ENCODE measurements around the gene AIM2.
A peak's percentile ranks its signal among the peaks of the same experiment; 100 is the strongest.

Gene AIM2, protein sequence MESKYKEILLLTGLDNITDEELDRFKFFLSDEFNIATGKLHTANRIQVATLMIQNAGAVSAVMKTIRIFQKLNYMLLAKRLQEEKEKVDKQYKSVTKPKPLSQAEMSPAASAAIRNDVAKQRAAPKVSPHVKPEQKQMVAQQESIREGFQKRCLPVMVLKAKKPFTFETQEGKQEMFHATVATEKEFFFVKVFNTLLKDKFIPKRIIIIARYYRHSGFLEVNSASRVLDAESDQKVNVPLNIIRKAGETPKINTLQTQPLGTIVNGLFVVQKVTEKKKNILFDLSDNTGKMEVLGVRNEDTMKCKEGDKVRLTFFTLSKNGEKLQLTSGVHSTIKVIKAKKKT

DNA sequence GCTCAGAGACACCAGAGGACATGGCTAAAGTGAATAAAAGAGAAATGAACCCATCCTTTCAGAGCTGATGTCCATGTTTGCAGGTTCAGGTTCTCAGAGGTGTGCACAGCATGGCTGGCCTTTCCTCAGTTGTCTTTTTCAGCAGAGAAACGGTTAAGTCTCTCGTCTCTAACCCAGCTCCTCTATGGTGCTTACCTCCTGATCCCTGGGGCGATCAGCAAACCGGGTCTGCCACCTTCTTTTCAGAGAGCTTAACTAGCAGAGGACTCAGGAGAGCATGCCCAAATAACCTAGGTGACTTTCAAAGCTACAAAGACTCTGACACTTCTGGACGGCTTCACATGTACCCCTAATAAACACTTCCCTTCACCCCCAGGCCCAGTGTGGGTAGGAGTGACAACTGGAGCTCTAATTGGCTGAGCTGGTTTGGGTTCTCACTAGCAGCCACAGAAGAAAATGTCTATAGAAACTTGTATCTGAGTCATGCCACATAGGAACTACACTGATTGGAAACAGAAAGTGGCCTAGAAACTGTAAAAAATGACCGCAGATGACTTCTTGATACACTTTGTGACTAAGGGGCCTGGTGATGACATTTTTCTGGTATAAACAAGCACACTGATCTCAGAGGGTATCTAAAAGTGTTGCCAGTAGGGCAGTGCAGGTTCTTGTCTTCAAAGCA is at the start of gene AIM2:
Gene AIM2, minus strand, starts transcription at position 329 of the 682 bp plus-strand sequence. CDS start 3,267 bp downstream, outside the sequence.
- DNase-seq (ENCODE audit: low read depth), result no peak

DNA sequence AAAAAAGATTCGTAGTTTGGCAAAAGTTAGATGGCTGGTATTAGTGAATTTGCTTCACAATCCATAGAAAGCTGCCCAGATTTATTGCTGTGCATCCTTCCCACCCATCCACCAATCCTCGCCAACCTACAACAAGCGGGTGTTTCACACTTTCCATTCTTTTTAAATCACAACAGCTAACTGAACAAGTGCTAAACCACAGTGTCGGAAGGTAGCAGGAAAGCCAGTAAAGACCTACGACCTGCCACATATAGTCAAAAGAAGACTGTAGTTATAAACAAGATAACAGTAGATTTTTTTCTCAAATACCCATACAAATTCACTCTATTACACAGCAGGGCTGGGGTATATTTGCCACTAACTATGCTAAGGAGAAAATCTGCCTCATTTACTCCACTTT is 47.0 kb upstream of the AIM2 start:
- no peak for DNase-seq (ENCODE audit: low read depth)

DNA sequence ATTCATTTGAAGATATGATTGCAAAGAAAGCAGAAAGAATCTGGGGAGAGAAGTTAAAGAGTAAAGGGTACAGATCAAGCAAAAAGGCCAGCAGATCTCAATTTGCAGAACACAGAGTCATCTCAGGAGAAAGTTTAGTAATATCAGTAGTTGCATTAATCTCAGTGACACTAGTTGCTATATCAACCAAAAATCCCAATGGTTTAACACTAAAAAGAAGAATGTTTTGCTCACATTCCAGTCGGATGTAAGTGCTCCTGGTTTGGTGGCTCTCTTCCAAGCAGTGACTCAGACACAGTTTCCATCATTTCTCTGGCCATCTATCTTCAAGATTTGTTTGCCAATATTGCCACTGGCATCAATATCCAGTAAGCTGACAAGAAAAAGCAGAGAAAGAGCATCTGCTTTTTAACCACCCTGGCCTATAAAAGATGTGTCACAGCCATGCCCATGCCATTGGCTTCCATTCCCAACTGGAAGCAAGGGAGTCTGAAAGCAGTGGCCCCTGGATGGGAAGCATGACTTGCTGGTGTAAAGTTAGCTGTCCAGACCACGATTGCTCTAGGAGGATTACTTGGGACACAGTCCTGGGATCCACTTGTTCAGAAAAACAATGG is 45.5 kb upstream of the AIM2 start:
- DNase-seq (ENCODE audit: low read depth), result peak; percentile 51

DNA sequence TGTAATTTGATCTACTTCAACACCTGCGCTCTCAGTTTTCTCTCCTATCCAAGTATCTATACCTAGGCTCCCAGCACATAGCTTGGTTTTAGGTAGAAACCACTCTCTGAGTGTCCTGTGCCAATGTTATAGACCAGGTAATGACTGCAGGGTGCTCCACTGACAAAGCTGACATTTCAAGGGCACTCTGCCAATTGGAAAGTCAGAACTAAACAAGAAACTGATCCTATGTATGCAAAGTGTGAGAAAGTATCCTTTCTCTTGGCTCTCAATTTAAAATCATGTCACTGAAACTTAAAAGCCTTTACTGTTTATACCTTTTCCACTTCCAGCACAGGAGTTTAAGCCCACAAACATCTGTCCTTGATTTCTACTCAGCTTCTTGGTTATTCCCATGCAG is 45.0 kb upstream of the AIM2 start:
- no peak for DNase-seq (ENCODE audit: low read depth)

DNA sequence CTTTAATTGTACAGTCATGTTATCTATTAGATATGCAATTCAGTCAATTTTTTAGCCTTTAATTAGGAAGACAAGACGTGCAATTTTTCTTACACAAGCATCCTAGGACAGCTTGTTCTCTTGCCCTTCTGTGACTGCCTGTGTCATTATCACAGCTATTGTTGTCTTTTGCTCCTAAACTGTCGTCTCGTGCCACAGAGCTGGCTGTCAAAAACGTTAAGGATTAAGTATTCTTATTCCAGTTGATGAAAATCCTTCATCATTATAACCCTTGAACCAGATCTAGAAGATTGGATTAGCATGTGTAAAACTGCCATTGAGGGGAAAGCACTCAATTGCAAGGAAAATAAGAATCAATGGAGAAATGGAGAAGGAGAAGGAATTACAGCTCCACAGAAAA is 43.8 kb upstream of the AIM2 start:
- no peak for DNase-seq (ENCODE audit: low read depth)

DNA sequence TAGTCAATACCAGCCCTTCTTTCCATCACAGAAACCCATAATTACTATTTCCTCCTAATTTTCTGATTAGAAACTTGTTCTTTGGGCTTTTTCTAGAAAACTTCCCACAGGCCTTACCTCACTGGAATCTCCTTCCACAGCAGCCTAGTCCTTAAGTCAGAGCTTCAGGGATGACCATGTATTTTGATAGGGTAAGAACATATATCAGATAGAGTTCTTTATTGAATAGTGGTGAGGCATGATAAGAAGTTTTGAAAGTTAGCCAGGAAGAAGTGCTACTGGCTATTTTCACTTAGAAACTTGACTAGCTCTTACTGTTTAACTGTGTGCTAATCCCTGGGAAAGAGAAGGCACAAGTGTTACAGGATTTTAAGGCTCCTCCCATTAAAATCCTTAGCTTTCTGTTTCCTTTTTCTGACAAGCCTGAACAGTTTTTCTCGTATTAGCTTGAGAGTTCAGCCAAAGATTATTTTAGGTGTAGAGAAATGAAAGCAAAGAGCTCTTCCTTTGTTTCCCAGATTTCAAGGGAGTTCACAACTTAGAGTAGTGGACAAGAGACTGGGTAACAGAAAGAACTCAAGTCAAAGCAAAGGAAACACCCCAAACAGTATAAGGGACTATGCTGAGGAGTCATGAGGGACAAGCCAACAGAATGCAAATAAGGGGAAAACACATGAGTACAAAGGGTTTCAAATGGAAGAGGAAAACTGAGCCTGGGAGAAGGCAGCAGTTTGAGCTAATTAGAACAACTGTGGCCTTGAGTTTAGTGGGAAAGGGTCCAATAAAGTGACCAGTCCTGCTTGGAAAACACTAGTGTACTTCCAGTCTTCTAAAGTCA is 37.2 kb upstream of the AIM2 start:
- DNase-seq (ENCODE audit: low read depth), result no peak

DNA sequence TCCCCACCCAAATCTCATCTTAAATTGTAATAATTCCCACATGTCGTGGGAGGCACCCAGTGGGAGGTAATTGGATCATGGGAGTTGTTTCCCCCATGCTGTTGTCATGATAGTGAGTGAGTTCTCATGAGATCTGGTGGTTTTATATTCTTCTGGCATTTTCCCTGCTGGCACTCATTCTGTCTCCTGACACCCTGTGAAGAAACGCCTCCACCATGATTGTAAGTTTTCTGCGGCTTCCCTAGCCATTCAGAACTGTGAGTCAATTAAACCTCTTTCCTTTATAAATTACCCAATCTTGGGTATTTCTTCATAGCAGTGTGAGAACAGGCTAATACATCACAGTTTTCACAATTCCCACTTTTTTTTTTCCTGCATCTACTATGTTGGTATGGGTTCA is 26.5 kb upstream of the AIM2 start:
- DNase-seq (ENCODE audit: low read depth), result peak; percentile 66

DNA sequence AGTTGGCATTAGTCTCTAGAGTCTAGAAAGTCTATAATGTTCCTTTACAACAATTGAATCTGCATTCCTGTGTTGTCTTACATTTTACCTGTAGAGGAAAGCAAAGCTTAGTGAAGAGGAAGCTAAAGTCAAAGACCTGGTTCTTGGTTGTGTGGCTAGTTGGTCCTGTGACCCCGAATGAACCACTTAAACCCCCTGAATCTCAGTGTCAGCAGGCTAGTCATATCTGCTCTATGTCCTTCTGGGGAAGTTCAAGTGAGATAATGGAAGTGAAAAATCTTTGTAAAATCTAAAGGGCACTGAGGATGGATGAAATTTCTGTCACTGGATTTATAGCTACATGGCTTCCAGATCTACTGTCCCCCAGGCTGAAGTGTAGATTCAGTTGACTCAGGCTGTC is 24.0 kb upstream of the AIM2 start:
- no peak for DNase-seq (ENCODE audit: low read depth)

DNA sequence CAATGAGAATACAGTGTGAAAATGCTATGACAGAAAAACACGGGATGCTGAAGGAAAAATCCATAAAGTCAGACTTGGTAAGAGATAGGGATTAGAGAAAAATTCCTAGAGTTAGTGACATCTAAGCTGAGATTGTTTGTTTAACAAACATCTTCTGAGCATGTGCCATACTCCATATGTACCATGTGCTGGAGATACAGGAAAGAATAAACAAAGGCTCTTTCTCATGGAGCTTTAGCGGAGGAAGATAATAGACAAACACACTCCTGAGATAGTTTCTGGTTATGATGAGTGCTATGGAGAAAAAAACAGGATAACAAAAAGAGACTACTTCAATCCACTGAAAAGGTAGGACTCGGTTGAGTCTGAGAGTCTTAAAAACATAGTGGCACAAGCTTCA is 22.0 kb upstream of the AIM2 start:
- DNase-seq (ENCODE audit: low read depth), result no peak

DNA sequence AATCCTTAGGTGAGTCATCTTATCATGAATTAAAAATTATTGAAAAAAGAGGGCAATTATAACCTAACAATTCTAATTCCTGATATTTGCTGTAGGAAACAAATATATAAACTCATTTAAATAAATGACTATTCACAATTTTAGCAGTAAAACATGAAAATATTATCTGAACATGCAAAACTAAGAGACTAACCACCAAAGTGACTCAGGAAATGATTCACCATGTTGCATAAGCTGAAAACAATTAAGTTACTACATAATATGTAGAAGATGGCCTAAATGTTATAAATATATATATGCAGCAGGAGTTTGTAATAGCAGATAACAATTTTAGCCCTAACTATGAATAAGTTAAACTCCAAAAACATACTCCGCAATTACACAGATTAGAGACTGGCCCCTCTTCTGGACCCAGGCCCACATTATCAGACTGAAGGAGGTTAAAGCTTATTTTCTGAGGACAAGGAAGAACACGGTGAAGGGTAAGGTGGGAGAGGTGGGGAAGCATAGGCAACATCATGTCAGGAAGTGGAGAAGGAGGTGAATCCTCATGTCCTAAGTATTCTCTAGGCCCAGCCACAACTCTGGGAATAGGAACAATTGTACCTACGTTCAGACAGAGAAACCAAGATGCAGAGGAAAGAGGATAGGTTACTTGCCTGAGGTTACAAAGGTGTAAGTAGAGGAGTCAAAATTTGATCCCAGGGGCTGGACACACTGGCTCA is 15.6 kb upstream of the AIM2 start:
- DNase-seq (ENCODE audit: low read depth), result peak; percentile 72

DNA sequence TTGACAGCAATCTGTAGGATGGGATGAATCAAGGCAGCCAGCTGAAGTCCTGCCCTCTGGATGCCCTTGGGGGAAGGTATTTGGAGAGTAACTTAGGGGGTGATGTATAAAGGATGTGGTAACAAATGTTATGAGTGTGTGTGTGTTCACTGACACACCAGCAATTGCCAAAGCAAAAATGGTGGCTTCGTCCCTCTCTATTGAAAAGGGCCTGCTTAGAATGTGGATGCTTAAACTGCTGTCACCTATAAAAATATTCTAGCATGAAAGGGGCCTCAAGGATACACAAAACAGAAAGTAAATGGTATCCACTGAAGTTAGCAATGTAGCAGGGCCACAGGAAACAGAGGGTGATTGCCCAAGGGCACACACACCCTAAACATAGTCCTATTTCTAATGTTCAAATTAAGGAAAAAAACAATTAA is 15.1 kb upstream of the AIM2 start:
- DNase-seq (ENCODE audit: low read depth), result no peak

DNA sequence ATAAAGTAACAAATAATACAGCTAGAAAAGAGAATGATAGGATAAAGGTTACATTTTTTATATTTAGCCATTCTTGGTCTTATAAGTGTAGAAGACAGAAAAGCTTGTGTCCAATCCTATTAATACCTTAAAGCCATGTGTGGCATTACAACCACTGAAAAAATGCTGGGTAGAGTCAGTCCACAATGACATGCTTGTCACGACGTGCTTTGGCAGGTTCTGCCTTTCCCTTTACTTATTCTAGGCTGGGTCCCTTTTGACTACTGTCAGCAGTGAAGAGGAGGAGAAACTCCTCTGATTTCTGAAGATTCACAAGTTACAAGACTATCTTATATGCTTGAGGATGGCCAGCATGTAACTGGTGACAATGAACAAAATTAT is 14.6 kb upstream of the AIM2 start:
- DNase-seq (ENCODE audit: low read depth), result no peak

DNA sequence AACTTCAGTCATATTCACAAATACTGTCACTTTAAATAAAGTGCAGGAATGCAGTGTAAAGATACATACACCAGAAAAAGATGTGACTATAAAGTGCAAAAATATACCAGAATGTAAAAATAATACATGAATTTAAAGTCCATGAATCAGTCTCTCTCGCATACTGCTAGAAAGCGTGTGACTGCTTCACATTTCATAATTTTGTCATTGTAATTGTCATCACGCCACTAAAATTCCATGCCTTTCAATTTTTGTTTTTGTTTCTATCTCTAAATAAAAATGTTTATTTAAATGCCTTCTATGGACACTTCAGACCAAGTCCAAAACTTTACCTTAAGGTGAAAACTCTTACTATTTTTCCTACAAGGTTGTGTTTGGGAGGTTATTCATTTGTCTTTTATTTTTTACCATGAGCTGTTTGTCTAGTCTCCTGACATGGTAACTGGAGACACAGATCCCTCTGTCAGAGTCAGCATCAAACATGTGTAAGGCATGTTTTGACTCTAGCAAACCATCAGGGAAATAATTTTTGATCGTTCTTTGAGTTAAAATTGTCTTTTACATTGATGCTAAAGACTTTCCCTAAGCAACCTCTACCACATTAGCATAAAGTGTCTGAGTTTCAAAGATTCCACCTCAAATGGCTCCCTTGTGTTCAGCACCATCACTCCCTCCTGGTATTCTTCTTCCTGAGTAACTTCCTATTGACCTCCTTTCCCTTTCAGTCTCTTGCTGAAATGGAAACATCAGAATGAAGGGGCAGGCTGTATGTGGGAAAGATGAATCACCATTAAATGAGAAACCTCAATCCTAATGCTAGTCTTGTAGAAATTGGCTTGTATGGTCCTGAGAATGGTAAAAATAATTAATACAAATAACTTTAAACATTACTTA is 14.0 kb upstream of the AIM2 start:
- no peak for DNase-seq (ENCODE audit: low read depth)

DNA sequence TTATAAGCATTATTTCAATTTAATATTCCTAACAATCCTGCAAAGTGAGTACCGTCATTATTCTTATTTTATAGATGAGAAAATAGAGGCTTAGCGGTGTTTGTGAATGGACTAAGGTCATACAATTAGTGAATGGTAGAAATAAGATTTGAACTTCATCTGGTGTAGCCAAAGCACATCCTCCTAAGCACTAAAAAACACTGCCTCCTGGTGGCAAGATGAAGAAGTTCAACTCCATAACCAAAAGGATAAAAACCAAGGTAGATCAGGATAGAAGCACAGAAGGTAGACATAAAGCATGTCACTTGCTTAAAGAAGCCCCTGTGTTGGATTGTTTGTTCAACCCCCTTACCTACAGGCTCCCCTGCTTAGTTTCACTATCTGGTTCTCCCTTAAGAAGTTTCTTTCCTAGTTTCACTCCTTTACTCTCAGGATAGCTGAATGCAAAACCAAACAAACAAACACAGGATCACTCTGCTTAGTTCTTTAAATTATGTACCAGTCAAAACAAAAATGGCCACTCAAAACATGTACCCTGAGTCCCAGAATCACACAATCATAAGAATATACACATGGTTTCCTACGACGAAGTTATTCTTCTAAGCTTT is 12.7 kb upstream of the AIM2 start:
- no peak for DNase-seq (ENCODE audit: low read depth)

DNA sequence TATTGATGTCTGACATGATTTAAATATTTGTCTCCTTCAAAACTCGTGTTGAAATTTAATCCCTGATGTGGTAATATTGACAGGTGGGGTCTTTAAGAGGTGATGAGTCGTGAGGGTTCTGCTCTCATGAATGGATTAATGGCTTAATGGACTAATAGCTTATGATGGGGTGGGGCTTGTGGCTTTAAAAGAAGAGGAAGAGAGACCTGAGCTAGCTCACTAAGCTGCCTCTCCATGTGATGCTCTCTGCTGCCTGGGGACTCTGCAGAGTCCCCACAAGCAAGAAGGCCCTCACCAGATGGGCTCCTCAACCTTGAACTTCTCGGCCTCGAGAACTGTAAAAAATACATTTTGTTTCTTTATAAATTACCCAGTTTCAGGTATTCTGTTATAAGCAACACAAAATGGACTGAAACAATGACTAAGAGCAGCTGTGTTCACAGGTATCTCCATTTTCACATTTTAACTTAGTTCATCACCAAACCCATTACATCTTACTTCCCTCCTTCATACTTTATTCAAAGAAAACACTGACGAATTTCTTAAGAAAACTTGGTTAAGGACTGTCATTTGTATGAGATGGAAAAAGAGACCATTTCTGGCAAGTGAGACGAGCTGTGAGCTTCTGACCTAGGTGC is 12.1 kb upstream of the AIM2 start:
- no peak for DNase-seq (ENCODE audit: low read depth)

DNA sequence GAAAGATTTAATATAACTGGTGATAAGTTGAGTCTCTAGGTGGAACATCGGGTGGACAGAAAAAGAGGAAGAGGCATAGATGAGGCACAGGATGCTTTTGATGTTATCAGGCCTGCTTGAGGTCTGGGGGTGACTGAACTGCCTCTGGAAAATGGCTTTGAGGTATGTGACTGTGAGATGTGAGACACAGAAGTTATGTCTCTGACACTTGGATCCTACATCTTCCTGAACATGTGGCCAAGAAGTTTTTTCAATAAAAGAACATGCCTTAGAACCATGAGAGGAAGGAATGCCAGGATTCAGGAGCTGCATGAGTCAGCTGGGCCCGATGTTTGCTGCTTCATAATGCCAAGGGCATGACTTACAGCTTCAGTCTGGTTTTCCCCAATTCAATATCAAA is 11.5 kb upstream of the AIM2 start:
- peak; percentile 77 for DNase-seq (ENCODE audit: low read depth)

DNA sequence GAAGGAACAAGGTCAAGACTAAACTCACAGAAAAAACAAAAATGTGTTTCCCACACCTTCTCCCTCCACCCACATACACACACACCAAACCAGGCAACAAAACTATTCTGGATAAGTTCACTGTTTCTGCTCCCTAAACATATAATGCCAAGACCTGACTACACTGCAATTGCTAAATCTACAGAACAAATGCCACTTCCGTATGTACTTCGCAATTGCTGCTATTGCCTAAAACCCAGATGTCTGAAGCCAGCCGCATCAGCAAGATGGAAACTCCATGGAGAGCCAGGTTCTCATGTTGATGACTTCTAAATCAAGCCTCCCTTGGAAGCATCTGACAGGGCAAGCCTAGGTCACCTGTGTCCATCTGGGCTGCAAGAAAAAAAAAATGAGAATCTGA is 8.3 kb upstream of the AIM2 start:
- DNase-seq (ENCODE audit: low read depth), result no peak

DNA sequence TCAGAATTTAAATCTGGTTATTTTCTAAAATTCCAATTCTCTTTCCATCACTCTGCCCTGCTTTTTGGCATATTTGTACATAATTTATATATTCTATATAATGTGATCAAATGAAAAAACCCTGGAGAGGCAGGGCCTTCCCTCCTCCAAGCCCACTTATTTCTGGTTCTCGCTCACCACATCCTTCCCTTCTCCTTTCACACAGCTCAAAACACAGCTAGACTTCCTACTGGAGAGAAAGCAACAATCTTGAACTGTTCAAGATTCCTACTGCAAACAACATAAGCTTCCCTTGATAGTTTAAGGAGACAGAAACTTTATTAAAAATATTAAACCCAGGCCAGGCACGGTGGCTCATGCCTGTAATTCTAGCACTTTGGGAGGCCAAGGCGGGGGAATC is 7.6 kb upstream of the AIM2 start:
- no peak for DNase-seq (ENCODE audit: low read depth)

DNA sequence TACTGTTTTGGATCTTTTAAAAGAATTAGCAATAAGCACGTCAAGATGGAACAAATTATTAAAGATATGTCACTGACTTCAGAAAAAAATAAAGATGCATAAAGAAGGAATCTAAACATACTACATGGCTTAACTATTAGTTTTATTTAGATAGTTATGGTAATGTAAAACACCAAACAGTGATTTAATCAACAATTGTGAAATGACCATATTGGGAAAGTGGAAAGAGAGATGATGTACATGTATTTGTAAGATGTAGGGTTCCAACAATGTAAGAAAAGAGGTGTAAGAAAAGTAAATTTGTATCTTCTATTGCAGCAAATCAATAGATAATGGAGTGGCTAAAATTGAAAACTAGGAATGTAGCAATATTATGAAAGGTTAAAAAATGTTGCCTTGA is 6.4 kb upstream of the AIM2 start:
- DNase-seq (ENCODE audit: low read depth), result no peak

DNA sequence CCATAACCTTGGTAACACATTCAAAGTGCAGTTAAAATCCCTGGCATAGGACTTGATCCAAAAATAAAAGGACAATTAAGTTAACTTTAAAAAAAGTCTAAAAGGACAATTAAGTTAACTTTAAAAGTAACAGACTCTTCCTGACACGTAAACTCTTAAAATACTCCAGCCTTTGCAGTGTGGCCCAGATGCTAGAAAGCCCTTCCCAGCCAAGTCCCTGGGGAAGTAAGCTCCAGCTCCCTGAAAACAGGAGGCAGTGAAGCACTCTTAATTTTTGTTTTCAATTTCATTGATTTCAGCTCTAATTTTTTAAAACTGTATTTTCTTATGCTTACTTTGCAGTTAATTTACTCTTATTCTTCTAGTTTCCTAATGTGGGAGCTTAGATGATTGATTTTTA is 5.1 kb upstream of the AIM2 start:
- no peak for DNase-seq (ENCODE audit: low read depth)

All from stromal cell of bone marrow (primary cell).